Spleen (tissue), 7 donors: Measurements from ENCODE around the gene ALDH4A1.

ENCODE experiments used
- POLR2A ChIP-seq, 3 donors: fragments of 450-650 bp; IDR thresholded peaks; one replicate each; pipeline ENCODE4 v1.5.1; 2017; ENCODE audit warnings: antibody characterized with exemption in 3 of 3, mild to moderate bottlenecking in 1 of 3
- TF ChIP-seq, protein P1 (sequence below), 11 experiments: fragments of 200-600 bp in 7 of 11; fragments of 450-650 bp in 4 of 11; sonication (generic) in 4 of 11; IDR thresholded peaks in 8 of 11; conservative IDR thresholded peaks in 3 of 11; 1 replicate in 7 of 11; 2 replicates in 4 of 11; pipeline versions ENCODE4 v1.4.0 to v1.8.0; 2016 to 2021; ENCODE audit warnings: antibody characterized with exemption in 11 of 11, inconsistent platforms in 4 of 11, mild to moderate bottlenecking in 1 of 11
- donor health status: DM: no; HTN: no; CAD: no; lungs with moderate emphysema.
- donor health status: DM: no; HTN: no; CAD: no.
- donor health status: DM: no; HTN: no; CAD: no.

DNA sequence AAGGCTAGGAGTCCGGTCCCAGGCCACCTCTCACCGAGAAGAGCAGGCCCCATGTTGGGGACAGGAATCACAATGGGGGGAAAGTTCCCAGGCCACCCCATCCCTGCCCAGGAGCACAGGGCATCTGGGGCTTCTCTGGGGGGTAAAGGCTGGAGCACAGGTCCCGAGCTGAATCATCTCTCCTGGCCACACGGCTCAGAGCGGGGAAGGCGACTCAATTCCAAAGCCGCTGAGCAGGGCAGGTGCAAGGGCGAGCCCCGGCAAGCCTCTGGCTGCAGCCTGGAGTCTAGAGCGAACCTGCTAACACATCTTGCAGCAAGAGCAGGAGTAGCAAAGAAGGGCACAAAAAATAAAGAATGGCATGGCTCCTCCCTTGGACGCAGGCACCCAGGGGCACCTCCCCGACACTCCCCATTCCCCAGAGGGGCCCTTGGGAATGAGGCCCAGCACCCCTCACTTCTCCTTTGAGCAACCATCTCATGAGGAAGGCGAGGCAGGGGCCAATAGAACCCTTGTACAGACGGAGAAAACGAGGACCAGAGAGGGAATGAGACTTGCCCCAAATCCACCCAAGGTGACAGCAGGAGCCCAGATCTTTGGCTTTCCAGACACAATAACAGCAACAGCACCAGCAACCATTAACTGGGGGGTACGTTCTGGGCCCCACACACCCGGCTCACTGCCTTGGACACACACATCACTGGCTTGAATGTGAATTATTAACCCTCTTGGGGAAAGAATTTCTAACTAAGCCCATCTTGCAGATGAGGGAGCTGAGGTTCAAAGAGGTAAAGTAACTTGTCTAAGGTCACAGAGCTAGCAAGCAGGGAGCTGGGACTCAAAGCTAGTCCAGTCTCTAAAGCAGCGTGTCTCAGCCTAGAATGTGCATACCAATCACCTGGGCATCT lies 20.7 kb upstream of the ALDH4A1 start:
- TF ChIP-seq, protein P1, sequence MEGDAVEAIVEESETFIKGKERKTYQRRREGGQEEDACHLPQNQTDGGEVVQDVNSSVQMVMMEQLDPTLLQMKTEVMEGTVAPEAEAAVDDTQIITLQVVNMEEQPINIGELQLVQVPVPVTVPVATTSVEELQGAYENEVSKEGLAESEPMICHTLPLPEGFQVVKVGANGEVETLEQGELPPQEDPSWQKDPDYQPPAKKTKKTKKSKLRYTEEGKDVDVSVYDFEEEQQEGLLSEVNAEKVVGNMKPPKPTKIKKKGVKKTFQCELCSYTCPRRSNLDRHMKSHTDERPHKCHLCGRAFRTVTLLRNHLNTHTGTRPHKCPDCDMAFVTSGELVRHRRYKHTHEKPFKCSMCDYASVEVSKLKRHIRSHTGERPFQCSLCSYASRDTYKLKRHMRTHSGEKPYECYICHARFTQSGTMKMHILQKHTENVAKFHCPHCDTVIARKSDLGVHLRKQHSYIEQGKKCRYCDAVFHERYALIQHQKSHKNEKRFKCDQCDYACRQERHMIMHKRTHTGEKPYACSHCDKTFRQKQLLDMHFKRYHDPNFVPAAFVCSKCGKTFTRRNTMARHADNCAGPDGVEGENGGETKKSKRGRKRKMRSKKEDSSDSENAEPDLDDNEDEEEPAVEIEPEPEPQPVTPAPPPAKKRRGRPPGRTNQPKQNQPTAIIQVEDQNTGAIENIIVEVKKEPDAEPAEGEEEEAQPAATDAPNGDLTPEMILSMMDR (IDR thresholded peaks at IDR 0.05 in 8 of 11, conservative IDR thresholded peaks at IDR 0.05 in 3 of 11): no peak
- TF ChIP-seq POLR2A (IDR thresholded peaks at IDR 0.05): no peak
